K562 (cell line): Measurements from ENCODE around the gene MBD3L4. TPM values are rescaled to one million over a fixed set of nuclear protein-coding genes. Genes with fewer than 3 reads are reported as not detected.

Source experiments
- ERF ChIP-seq: fragments of 450-650 bp; formaldehyde crosslinking; IDR thresholded peaks from 2 replicates; pipeline ENCODE4 v1.4.0; 2020; ENCODE audit warnings: mild to moderate bottlenecking, mixed read lengths
- ILF3 ChIP-seq: fragments of 450-650 bp; IDR thresholded peaks from 2 replicates; pipeline ENCODE4 v1.6.1; 2018; ENCODE audit warnings: antibody characterized with exemption, mild to moderate bottlenecking, moderate library complexity, borderline replicate concordance
- KDM4B ChIP-seq, 2 experiments: fragments of 450-650 bp in 1 of 2; sonication (generic) in 1 of 2; IDR thresholded peaks; 2 replicates each; pipeline ENCODE4 v1.6.1; 2016 to 2017; ENCODE audit warnings: borderline replicate concordance in 2 of 2, antibody characterized with exemption in 1 of 2, low read depth in 1 of 2, mild to moderate bottlenecking in 1 of 2
- KLF6 ChIP-seq: fragments of 250-450 bp; sonication (Bioruptor Pico); IDR thresholded peaks from 2 replicates; pipeline ENCODE4 v1.4.0; 2020; ENCODE audit warnings: mild to moderate bottlenecking, moderate library complexity, borderline replicate concordance
- MYBL2 ChIP-seq, 2 experiments: fragments of 450-650 bp in 1 of 2; sonication (generic) in 1 of 2; formaldehyde crosslinking in 1 of 2; IDR thresholded peaks; 2 replicates each; pipeline versions ENCODE4 v1.6.1 to v1.8.1; 2017 to 2022; ENCODE audit warnings: borderline replicate concordance in 1 of 2, inconsistent platforms in 1 of 2, low read depth in 1 of 2, mild to moderate bottlenecking in 1 of 2, missing genetic modification reagents in 1 of 2, moderate library complexity in 1 of 2
- RFX5 ChIP-seq: IDR thresholded peaks from 2 replicates; pipeline ENCODE4 v1.6.1; 2011; ENCODE audit warnings: low read depth, mild to moderate bottlenecking, improper control_type of control experiment, low read length
- ZNF212 ChIP-seq: fragments of 450-650 bp; formaldehyde crosslinking; IDR thresholded peaks from 2 replicates; pipeline ENCODE4 v1.4.0; 2020; ENCODE audit warnings: mild to moderate bottlenecking
- ZNF41 ChIP-seq: fragments of 250-450 bp; sonication (Bioruptor Pico); conservative IDR thresholded peaks from 2 replicates; pipeline ENCODE4 v1.4.0; 2020; ENCODE audit warnings: mild to moderate bottlenecking
- ZSCAN29 ChIP-seq: fragments of 450-650 bp; IDR thresholded peaks from 2 replicates; pipeline ENCODE4 v1.6.1; 2017
- polyA plus RNA-seq, 8 experiments: library from polyadenylated mRNA; depleted of rRNA in 4 of 8; stranded (reverse) in 5 of 8; unstranded in 3 of 8; fragments of >200 nt; fragmentation: Nextera tagmentation in 2 of 8; fragmentation: Illumina TruSeq in 1 of 8; extraction: Ambion mirVana in 2 of 8; extraction: Trizol in 1 of 8; gene quantifications; 2 replicates each; pipeline versions ENCODE4 v1.2.1 to v1.2.3, GENCODE V29; 2011 to 2014; ENCODE audit warnings: inconsistent platforms in 1 of 8, missing spikeins in 1 of 8
- total RNA-seq, 7 experiments: library from RNA; depleted of rRNA in 6 of 7; stranded (reverse); fragments of >200 nt in 6 of 7; fragmentation: Illumina TruSeq in 2 of 7; extraction: Trizol in 2 of 7; gene quantifications; 2 replicates each; pipeline versions ENCODE4 v1.2.1 to v1.2.3, GENCODE V29; 2011 to 2021; ENCODE audit warnings: low replicate concordance in 1 of 7
- TF ChIP-seq, protein P1 (sequence below): sonication (generic); formaldehyde crosslinking; IDR thresholded peaks from 2 replicates; pipeline ENCODE4 v1.8.1; 2023; ENCODE audit warnings: mild to moderate bottlenecking, missing genetic modification reagents
- TF ChIP-seq, protein P2 (sequence below): fragments of 200-800 bp; sonication (Bioruptor generic); IDR thresholded peaks from 2 replicates; pipeline ENCODE4 v1.6.1; 2017; ENCODE audit warnings: missing genetic modification characterization, missing compliant biosample characterization
- TF ChIP-seq, protein P3 (sequence below): fragments of 450-650 bp; formaldehyde crosslinking; IDR thresholded peaks from 2 replicates; pipeline ENCODE4 v1.4.0; 2020; ENCODE audit warnings: mild to moderate bottlenecking
- TF ChIP-seq, protein P4 (sequence below): fragments of 450-650 bp; formaldehyde crosslinking; conservative IDR thresholded peaks from 2 replicates; pipeline ENCODE4 v1.4.0; 2022; ENCODE audit warnings: mild to moderate bottlenecking, missing genetic modification characterization
- TF ChIP-seq, protein P5 (sequence below), 2 experiments: fragments of 150-350 bp in 1 of 2; IDR thresholded peaks; 2 replicates each; pipeline ENCODE4 v1.6.1; 2012 to 2016; ENCODE audit warnings: low read depth in 2 of 2, low read length in 2 of 2, mild to moderate bottlenecking in 1 of 2, moderate library complexity in 1 of 2

The MBD3L4 gene
- total and polyA plus RNA-seq, 9 of the 15 experiments (the other 6 are each of a cell fraction or from before 2014, with no cell fraction given), result not detected

DNA sequence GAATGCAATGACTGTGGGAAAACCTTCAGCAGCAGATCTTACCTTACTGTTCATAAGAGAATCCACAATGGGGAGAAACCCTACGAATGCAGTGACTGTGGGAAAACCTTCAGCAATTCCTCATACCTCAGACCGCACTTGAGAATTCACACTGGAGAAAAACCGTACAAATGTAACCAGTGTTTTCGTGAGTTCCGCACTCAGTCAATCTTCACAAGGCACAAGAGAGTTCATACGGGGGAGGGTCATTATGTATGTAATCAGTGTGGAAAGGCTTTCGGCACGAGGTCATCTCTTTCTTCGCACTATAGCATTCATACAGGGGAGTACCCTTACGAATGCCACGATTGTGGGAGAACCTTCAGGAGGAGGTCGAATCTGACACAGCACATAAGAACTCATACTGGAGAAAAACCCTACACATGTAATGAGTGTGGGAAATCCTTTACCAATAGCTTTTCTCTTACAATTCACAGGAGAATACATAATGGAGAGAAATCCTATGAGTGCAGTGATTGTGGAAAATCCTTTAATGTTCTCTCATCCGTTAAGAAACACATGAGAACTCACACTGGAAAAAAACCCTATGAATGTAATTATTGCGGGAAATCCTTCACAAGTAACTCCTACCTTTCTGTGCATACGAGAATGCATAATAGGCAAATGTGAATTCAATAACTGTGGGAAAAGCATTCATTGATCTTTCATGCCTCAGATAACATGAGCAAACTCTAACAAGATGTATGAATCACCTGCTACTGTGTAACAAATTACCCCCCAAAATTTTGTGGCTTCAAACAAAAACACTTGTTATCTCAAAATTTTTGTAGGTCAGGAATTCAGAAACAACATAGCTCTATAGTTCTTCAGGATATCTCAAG is 43.3 kb upstream of the MBD3L4 start (continued):
- no peak for TF ChIP-seq ZNF212
- TF ChIP-seq RFX5, result no peak
- TF ChIP-seq, protein P1, sequence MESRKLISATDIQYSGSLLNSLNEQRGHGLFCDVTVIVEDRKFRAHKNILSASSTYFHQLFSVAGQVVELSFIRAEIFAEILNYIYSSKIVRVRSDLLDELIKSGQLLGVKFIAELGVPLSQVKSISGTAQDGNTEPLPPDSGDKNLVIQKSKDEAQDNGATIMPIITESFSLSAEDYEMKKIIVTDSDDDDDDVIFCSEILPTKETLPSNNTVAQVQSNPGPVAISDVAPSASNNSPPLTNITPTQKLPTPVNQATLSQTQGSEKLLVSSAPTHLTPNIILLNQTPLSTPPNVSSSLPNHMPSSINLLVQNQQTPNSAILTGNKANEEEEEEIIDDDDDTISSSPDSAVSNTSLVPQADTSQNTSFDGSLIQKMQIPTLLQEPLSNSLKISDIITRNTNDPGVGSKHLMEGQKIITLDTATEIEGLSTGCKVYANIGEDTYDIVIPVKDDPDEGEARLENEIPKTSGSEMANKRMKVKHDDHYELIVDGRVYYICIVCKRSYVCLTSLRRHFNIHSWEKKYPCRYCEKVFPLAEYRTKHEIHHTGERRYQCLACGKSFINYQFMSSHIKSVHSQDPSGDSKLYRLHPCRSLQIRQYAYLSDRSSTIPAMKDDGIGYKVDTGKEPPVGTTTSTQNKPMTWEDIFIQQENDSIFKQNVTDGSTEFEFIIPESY (CRISPR knock-in tag), result no peak
- TF ChIP-seq, protein P2, sequence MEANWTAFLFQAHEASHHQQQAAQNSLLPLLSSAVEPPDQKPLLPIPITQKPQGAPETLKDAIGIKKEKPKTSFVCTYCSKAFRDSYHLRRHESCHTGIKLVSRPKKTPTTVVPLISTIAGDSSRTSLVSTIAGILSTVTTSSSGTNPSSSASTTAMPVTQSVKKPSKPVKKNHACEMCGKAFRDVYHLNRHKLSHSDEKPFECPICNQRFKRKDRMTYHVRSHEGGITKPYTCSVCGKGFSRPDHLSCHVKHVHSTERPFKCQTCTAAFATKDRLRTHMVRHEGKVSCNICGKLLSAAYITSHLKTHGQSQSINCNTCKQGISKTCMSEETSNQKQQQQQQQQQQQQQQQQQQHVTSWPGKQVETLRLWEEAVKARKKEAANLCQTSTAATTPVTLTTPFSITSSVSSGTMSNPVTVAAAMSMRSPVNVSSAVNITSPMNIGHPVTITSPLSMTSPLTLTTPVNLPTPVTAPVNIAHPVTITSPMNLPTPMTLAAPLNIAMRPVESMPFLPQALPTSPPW (CRISPR knock-in tag), result no peak
- TF ChIP-seq KDM4B (IDR thresholded peaks at IDR 0.05; ENCODE audit: borderline replicate concordance in 2 of 2, low read depth in 1 of 2), result no peak
- no peak for TF ChIP-seq ILF3
- TF ChIP-seq, protein P3, sequence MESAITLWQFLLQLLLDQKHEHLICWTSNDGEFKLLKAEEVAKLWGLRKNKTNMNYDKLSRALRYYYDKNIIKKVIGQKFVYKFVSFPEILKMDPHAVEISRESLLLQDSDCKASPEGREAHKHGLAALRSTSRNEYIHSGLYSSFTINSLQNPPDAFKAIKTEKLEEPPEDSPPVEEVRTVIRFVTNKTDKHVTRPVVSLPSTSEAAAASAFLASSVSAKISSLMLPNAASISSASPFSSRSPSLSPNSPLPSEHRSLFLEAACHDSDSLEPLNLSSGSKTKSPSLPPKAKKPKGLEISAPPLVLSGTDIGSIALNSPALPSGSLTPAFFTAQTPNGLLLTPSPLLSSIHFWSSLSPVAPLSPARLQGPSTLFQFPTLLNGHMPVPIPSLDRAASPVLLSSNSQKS (CRISPR knock-in tag), result no peak
- no peak for TF ChIP-seq KLF6 (CRISPR knock-in tag)
- TF ChIP-seq, protein P4, sequence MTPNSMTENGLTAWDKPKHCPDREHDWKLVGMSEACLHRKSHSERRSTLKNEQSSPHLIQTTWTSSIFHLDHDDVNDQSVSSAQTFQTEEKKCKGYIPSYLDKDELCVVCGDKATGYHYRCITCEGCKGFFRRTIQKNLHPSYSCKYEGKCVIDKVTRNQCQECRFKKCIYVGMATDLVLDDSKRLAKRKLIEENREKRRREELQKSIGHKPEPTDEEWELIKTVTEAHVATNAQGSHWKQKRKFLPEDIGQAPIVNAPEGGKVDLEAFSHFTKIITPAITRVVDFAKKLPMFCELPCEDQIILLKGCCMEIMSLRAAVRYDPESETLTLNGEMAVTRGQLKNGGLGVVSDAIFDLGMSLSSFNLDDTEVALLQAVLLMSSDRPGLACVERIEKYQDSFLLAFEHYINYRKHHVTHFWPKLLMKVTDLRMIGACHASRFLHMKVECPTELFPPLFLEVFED (CRISPR knock-in tag), result no peak
- no peak for TF ChIP-seq ZSCAN29
- TF ChIP-seq, protein P5, sequence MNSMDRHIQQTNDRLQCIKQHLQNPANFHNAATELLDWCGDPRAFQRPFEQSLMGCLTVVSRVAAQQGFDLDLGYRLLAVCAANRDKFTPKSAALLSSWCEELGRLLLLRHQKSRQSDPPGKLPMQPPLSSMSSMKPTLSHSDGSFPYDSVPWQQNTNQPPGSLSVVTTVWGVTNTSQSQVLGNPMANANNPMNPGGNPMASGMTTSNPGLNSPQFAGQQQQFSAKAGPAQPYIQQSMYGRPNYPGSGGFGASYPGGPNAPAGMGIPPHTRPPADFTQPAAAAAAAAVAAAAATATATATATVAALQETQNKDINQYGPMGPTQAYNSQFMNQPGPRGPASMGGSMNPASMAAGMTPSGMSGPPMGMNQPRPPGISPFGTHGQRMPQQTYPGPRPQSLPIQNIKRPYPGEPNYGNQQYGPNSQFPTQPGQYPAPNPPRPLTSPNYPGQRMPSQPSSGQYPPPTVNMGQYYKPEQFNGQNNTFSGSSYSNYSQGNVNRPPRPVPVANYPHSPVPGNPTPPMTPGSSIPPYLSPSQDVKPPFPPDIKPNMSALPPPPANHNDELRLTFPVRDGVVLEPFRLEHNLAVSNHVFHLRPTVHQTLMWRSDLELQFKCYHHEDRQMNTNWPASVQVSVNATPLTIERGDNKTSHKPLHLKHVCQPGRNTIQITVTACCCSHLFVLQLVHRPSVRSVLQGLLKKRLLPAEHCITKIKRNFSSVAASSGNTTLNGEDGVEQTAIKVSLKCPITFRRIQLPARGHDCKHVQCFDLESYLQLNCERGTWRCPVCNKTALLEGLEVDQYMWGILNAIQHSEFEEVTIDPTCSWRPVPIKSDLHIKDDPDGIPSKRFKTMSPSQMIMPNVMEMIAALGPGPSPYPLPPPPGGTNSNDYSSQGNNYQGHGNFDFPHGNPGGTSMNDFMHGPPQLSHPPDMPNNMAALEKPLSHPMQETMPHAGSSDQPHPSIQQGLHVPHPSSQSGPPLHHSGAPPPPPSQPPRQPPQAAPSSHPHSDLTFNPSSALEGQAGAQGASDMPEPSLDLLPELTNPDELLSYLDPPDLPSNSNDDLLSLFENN (IDR thresholded peaks at IDR 0.05; ENCODE audit: low read depth in 2 of 2, low read length in 2 of 2), result no peak
- TF ChIP-seq ZNF41 (CRISPR knock-in tag), result no peak
- TF ChIP-seq MYBL2 (IDR thresholded peaks at IDR 0.05; ENCODE audit: low read depth), result no peak
- TF ChIP-seq MYBL2 (CRISPR knock-in tag; IDR thresholded peaks at IDR 0.05; ENCODE audit: borderline replicate concordance), result no peak
- TF ChIP-seq ERF, result no peak
